GM20000 (cell line): ENCODE measurements around the gene AMFR.

ENCODE experiments used
- DNase-seq: peaks from one replicate; pipeline ENCODE4 v3.0.0; 2012; ENCODE audit warnings: low spot score
- TF ChIP-seq, protein P1 (sequence below): IDR thresholded peaks from 2 replicates; pipeline ENCODE4 v1.5.1; 2012; ENCODE audit warnings: mild to moderate bottlenecking, control low read depth; ENCODE audit errors: extremely low read depth, missing control alignments

AMFR gene

DNA sequence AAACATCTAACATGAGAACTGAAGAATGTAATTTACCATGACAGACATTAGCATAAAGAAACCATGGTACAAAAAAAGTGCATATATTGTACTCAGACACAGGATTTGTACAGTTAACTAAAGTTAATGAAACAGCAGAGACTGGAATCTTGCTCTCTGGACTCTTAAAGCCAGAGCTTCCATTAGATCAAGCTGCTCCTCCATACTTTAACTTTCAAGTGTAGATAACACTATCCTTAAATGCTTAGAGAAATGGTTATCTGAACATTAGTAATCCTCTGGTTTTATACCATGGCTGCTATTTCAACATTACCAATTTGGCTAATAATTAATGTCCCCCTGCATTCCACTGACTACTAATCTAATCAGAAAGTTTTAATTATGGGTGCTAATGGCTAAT lies 22.7 kb upstream of the AMFR start:
- DNase-seq, result no peak
- TF ChIP-seq, protein P1, sequence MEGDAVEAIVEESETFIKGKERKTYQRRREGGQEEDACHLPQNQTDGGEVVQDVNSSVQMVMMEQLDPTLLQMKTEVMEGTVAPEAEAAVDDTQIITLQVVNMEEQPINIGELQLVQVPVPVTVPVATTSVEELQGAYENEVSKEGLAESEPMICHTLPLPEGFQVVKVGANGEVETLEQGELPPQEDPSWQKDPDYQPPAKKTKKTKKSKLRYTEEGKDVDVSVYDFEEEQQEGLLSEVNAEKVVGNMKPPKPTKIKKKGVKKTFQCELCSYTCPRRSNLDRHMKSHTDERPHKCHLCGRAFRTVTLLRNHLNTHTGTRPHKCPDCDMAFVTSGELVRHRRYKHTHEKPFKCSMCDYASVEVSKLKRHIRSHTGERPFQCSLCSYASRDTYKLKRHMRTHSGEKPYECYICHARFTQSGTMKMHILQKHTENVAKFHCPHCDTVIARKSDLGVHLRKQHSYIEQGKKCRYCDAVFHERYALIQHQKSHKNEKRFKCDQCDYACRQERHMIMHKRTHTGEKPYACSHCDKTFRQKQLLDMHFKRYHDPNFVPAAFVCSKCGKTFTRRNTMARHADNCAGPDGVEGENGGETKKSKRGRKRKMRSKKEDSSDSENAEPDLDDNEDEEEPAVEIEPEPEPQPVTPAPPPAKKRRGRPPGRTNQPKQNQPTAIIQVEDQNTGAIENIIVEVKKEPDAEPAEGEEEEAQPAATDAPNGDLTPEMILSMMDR, result no peak

DNA sequence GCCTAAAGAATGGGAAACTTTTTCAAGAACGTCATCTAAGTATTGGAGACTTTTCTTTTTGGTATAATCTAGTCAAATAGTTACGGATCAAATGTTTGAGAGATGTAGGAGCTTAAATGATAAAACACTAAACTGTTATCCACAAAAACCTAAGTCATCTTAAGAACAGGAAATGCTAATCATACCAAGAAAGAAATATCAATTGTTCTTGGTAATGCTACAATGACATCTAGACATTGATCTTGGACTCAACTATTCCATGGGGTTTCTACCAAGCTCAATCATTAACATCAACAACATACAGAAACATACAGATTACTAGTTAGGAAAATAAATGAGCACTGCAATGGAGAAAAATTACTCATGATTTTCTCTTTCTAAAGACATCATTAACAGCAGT lies 21.9 kb upstream of the AMFR start:
- no peak for DNase-seq
- TF ChIP-seq, protein P1, result no peak

DNA sequence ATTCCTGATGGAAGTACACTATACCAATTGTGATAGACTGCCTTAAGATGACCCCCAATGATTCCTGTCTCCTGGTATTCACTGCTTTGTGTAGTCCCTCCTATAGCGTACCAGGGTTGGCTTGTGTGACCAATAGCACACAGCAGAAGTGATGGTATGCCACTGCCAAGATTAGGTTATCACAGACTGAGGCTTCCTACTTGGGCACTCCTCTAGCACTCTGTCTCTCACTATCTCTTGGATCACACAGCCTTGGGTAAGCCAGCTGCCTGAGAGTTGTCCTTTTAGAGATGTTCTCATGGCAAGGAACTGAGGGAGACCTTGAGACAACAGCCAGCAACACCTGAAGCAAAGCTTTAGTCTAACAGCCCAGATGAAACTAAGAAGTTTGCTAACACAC lies 12.7 kb upstream of the AMFR start:
- TF ChIP-seq, protein P1, result no peak
- DNase-seq, result no peak

DNA sequence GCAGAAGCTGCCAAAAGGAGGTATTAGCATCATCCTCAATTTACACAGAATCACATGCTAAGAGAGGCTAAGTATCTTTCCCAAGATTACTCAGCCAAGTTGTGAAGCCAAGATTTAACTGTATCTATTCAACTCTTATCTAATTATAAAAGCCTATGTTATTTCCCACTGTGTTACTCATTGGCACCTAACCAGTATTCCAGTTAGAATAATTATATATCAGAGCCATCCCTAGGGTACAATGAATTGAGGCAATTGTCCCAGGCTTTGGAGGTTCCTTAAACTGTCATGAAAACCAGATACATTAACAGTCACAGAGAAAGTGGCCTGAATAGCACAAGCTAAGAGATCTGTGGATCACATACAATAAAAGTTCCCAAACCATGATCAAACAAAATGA lies 10.9 kb upstream of the AMFR start:
- TF ChIP-seq, protein P1, result no peak
- DNase-seq, result no peak

- TF ChIP-seq, protein P1, result no peak
- DNase-seq, result no peak
These were observed 2.7 kb upstream of the AMFR start for GRCh38 chr16:56428091-56428490.

- no peak for DNase-seq
- TF ChIP-seq, protein P1, result no peak
These were observed 1.2 kb upstream of the AMFR start for GRCh38 chr16:56426585-56426984.

GRCh38 chr16:56424791-56425438 lies 430 bp downstream of the AMFR start:
- TF ChIP-seq, protein P1, result no peak
- no peak for DNase-seq
